Activated CD8-positive, alpha-beta memory T cell treated with anti-CD3 and anti-CD28 coated beads for 24 hours (primary cell): ENCODE measurements around the gene CYSTM1.

ENCODE experiments used
- DNase-seq: peaks from one replicate; pipeline ENCODE4 v3.0.0-alpha.2; 2020

Gene CYSTM1

GRCh38 chr5:140174465-140175366 is at the start of gene CYSTM1:
CYSTM1 (plus strand) TSS chr5:140175188; CDS start chr5:140194466, 19,278 bp downstream.
- peak; percentile 97 for DNase-seq

- no peak for DNase-seq
Measured at GRCh38 chr5:140125637-140126036, 49.4 kb upstream of the CYSTM1 start, which contains the start of gene IGIP. IGIP (plus strand) TSS chr5:140125937; CDS start chr5:140128477, 2,540 bp downstream.

- DNase-seq, result no peak
Measured at GRCh38 chr5:140126315-140127012, 48.5 kb upstream of the CYSTM1 start.

- no peak for DNase-seq
Measured at GRCh38 chr5:140128376-140128775, 46.6 kb upstream of the CYSTM1 start.

- no peak for DNase-seq
Measured at GRCh38 chr5:140130949-140131733, 43.8 kb upstream of the CYSTM1 start.

GRCh38 chr5:140131967-140132409 is 43.0 kb upstream of the CYSTM1 start:
- peak; percentile 56 for DNase-seq

- peak; percentile 28 for DNase-seq
Measured at GRCh38 chr5:140133514-140134167, 41.3 kb upstream of the CYSTM1 start.

- no peak for DNase-seq
Measured at GRCh38 chr5:140134277-140134935, 40.6 kb upstream of the CYSTM1 start.

GRCh38 chr5:140135127-140135526 is 39.9 kb upstream of the CYSTM1 start:
- no peak for DNase-seq

GRCh38 chr5:140136624-140137023 is 38.4 kb upstream of the CYSTM1 start:
- DNase-seq, result no peak

GRCh38 chr5:140140435-140140834 is 34.6 kb upstream of the CYSTM1 start:
- no peak for DNase-seq

GRCh38 chr5:140141241-140141640 is 33.7 kb upstream of the CYSTM1 start:
- no peak for DNase-seq

GRCh38 chr5:140142246-140142645 is 32.7 kb upstream of the CYSTM1 start:
- no peak for DNase-seq

- DNase-seq, result no peak
Measured at GRCh38 chr5:140142856-140143255, 32.1 kb upstream of the CYSTM1 start.

GRCh38 chr5:140143521-140144258 is 31.3 kb upstream of the CYSTM1 start:
- no peak for DNase-seq

- no peak for DNase-seq
Measured at GRCh38 chr5:140145256-140145655, 29.7 kb upstream of the CYSTM1 start.

- DNase-seq, result peak; percentile 81
Measured at GRCh38 chr5:140145818-140146522, 29.0 kb upstream of the CYSTM1 start.

GRCh38 chr5:140146523-140146842 is 28.5 kb upstream of the CYSTM1 start:
- no peak for DNase-seq

- DNase-seq, result no peak
Measured at GRCh38 chr5:140147460-140147859, 27.5 kb upstream of the CYSTM1 start.

- no peak for DNase-seq
Measured at GRCh38 chr5:140148508-140148907, 26.5 kb upstream of the CYSTM1 start.

- DNase-seq, result peak; percentile 42
Measured at GRCh38 chr5:140150201-140150600, 24.8 kb upstream of the CYSTM1 start.
